Measurements from ENCODE around the gene TNK2. TPM values are rescaled to one million over a fixed set of nuclear protein-coding genes. Genes with fewer than 3 reads are reported as not detected.

TNK2 gene
- total and polyA plus RNA-seq, 2 of the 13 experiments (the other 11 are each of a cell fraction or from before 2014, with no cell fraction given) = 4.6 to 5.8 TPM

GRCh38 chr3:195818301-195818700 is 90.0 kb downstream of the TNK2 start:
- Histone ChIP-seq H3K27me3 (ENCODE audit: control insufficient read depth in 1 of 2, insufficient read depth in 2 of 2, low read length in 2 of 2) (peaks cover 10 to 58% of the 10 kb centered on the region in 2 experiments), H3K9ac (ENCODE audit: insufficient read depth, low read depth, low read length) (no peak overlapping the region), H3K4me1 (ENCODE audit: insufficient read depth, low read length) (no peaks in the 10 kb centered on the region), H3K4me3 (replicated peaks in 1 of 3; ENCODE audit: insufficient read depth in 1 of 3, low read depth in 2 of 3, low read length in 3 of 3) (no peak overlapping the region), H3K9me3 (ENCODE audit: low read length) (no peaks in the 10 kb centered on the region), H3K36me3 (replicated peaks in 1 of 2; ENCODE audit: control insufficient read depth in 1 of 2, insufficient read depth in 2 of 2, low read length in 2 of 2) (no peaks in the 10 kb centered on the region), H3K27ac (ENCODE audit: extremely low read length, insufficient read depth, low read length) (no peak overlapping the region), H4K20me1 (ENCODE audit: insufficient read depth, low read length) (no peaks in the 10 kb centered on the region), H3K4me2 (ENCODE audit: low read depth, low read length) (no peak overlapping the region), H2AFZ (ENCODE audit: low read length) (no peak overlapping the region), H3K79me2 (ENCODE audit: insufficient read depth, low read length) (no peaks in the 10 kb centered on the region)
- FAIRE-seq (no peak), ATAC-seq (no peak), DNase-seq (ENCODE audit: low spot score) (no peak)
- no peak for TF ChIP-seq TIGD3 (CRISPR knock-in tag; IDR thresholded peaks at IDR 0.05; ENCODE audit: borderline replicate concordance)
- no peak for TF ChIP-seq SNAPC4 (CRISPR knock-in tag; IDR thresholded peaks at IDR 0.05)
- TF ChIP-seq ZNF883 (CRISPR knock-in tag; IDR thresholded peaks at IDR 0.05; ENCODE audit: not compliant biosample characterization) = no peak
- no peak for TF ChIP-seq ZNF558 (CRISPR knock-in tag; IDR thresholded peaks at IDR 0.05; ENCODE audit: borderline replicate concordance)
- no peak for TF ChIP-seq ZFP91 (CRISPR knock-in tag; IDR thresholded peaks at IDR 0.05; ENCODE audit: borderline replicate concordance)
- in situ Hi-C loops (cut with HindIII; ENCODE audit: extremely low pct_ligation_motif_present, low pct_unique_long_range_greater_than_20kb) (no loop called here), intact Hi-C loops (cut with micrococcal nuclease; ENCODE audit: unreplicated experiment) (no loop called here)
- 61% methylated on average over 11 of the region's 21 CpGs for WGBS (ENCODE audit: low lambda C conversion rate)
- no TSS peak for BruUV-seq (replicated peaks)
- ChIA-PET POLR2A (no interaction called here), CTCF (ENCODE audit: low intra/inter-chr PET ratio, low total read pairs) (no interaction called here)
